Thyroid gland (tissue), 4 donors: ENCODE results near the gene MAML3.

Experiments used
- POLR2A ChIP-seq, 2 donors: fragments of 450-650 bp; IDR thresholded peaks; one replicate each; pipeline ENCODE4 v1.6.1; 2017; ENCODE audit warnings: antibody characterized with exemption in 2 of 2, mild to moderate bottlenecking in 2 of 2, moderate library complexity in 1 of 2
- TF ChIP-seq, protein P1 (sequence below), 6 experiments: fragments of 200-600 bp in 3 of 6; fragments of 450-650 bp in 3 of 6; sonication (generic) in 3 of 6; IDR thresholded peaks; one replicate each; pipeline ENCODE4 v1.5.1; 2016 to 2019; ENCODE audit warnings: antibody characterized with exemption in 6 of 6, mild to moderate bottlenecking in 2 of 6, inconsistent platforms in 1 of 6, moderate library complexity in 1 of 6

DNA sequence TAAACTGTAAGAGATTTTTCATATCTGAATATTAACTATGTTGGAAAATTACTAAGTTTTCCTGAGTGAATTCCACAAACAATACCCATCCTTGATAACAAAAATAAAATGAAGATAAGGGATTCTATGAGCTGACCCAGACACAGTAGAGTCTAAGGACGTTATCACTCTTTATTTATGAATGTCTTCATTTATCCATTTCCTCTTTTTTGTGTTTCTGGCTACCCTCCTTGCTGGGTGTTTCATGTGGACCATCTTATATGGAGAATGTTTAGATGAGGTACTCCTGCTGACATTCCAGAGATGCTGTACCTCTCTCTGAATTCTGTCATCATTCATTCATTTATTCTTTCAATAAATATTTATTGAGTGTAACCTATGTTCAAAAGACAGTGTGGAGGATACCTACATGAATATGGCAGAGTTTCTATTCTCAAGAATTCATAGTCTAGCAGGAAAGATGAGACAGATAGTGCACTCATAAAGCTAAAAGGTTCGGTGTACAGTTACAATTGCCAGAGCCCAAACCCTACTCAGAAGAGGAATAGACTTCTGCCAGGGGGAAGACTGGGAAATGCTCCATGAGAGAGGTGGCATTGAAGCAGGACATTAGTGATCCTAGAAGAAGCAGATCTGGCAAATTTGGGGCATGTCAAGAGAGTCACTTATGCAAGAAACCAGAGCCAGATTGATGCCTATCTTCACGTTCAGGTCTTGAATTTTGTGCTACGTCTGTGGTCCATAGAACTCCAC is 195.8 kb downstream of the MAML3 start:
- no peak for TF ChIP-seq POLR2A (IDR thresholded peaks at IDR 0.05)
- TF ChIP-seq, protein P1, sequence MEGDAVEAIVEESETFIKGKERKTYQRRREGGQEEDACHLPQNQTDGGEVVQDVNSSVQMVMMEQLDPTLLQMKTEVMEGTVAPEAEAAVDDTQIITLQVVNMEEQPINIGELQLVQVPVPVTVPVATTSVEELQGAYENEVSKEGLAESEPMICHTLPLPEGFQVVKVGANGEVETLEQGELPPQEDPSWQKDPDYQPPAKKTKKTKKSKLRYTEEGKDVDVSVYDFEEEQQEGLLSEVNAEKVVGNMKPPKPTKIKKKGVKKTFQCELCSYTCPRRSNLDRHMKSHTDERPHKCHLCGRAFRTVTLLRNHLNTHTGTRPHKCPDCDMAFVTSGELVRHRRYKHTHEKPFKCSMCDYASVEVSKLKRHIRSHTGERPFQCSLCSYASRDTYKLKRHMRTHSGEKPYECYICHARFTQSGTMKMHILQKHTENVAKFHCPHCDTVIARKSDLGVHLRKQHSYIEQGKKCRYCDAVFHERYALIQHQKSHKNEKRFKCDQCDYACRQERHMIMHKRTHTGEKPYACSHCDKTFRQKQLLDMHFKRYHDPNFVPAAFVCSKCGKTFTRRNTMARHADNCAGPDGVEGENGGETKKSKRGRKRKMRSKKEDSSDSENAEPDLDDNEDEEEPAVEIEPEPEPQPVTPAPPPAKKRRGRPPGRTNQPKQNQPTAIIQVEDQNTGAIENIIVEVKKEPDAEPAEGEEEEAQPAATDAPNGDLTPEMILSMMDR (IDR thresholded peaks at IDR 0.05) = no peak
